Neural cell (in vitro differentiated cells): ENCODE measurements around the gene MILR1. TPM values are rescaled to one million over a fixed set of nuclear protein-coding genes. Genes with fewer than 3 reads are reported as not detected.

Source experiments
- H2AFZ ChIP-seq: fragments of 200-600, 300-800 bp; sonication (generic), shearing (Covaris generic); 2 replicates; pipeline ENCODE4 v1.6.0; 2014; ENCODE audit warnings: low read depth, mild to moderate bottlenecking, antibody characterized with exemption, low read length, moderate library complexity
- H3F3A ChIP-seq: fragments of 200-600 bp; shearing (Covaris generic); 2 replicates; pipeline ENCODE4 v1.6.1; 2016; ENCODE audit warnings: mild to moderate bottlenecking, moderate library complexity, mixed read lengths, antibody characterized with exemption, low read length; ENCODE audit not compliant: insufficient read depth, poor library complexity, severe bottlenecking
- H3K27ac ChIP-seq: fragments of 200-600, 300-800 bp; sonication (generic), shearing (Covaris generic); 2 replicates; pipeline ENCODE4 v1.5.1; 2014; ENCODE audit warnings: mild to moderate bottlenecking, low read length, moderate library complexity
- H3K27me3 ChIP-seq: fragments of 300-800, 200-600 bp; sonication (generic), shearing (Covaris generic); 2 replicates; pipeline ENCODE4 v1.6.0; 2014; ENCODE audit warnings: mild to moderate bottlenecking, low read depth, low read length, moderate library complexity; ENCODE audit not compliant: insufficient read depth
- H3K36me3 ChIP-seq: fragments of 300-800, 200-600 bp; sonication (generic), shearing (Covaris generic); 2 replicates; pipeline ENCODE4 v1.5.1; 2014; ENCODE audit warnings: mild to moderate bottlenecking, antibody characterized with exemption, low read length, moderate library complexity; ENCODE audit not compliant: insufficient read depth
- H3K4me2 ChIP-seq: fragments of 300-800, 200-600 bp; sonication (generic), shearing (Covaris generic); 2 replicates; pipeline ENCODE4 v1.6.0; 2014; ENCODE audit warnings: mild to moderate bottlenecking, low read length
- H3K4me3 ChIP-seq: fragments of 300-800, 200-600 bp; sonication (generic), shearing (Covaris generic); 2 replicates; pipeline ENCODE4 v1.5.1; 2014; ENCODE audit warnings: mild to moderate bottlenecking, low read length, moderate library complexity
- H3K79me2 ChIP-seq: fragments of 200-600 bp; shearing (Covaris generic); replicated peaks from 2 replicates; pipeline ENCODE4 v1.6.0; 2014; ENCODE audit warnings: mild to moderate bottlenecking, low read length, moderate library complexity; ENCODE audit not compliant: insufficient read depth
- H3K9ac ChIP-seq: fragments of 300-800, 200-600 bp; sonication (generic), shearing (Covaris generic); 2 replicates; pipeline ENCODE4 v1.6.1; 2016; ENCODE audit warnings: mild to moderate bottlenecking, low read length, mixed read lengths
- H3K9me2 ChIP-seq: fragments of 200-600 bp; shearing (Covaris generic); 2 replicates; pipeline ENCODE4 v1.6.1; 2016; ENCODE audit warnings: mild to moderate bottlenecking, low read length, mixed read lengths; ENCODE audit not compliant: insufficient read depth
- H3K9me3 ChIP-seq: fragments of 200-600, 300-800 bp; sonication (generic), shearing (Covaris generic); 2 replicates; pipeline ENCODE4 v1.6.1; 2016; ENCODE audit warnings: mild to moderate bottlenecking, mixed run types, low read length, moderate library complexity, mixed read lengths
- H4K20me1 ChIP-seq: fragments of 200-600 bp; shearing (Covaris generic); 2 replicates; pipeline ENCODE4 v1.6.1; 2016; ENCODE audit warnings: mild to moderate bottlenecking, mixed run types; ENCODE audit not compliant: insufficient read depth
- CTCF ChIP-seq: fragments of 450-650 bp; IDR thresholded peaks from 2 replicates; pipeline ENCODE4 v1.5.1; 2014; ENCODE audit warnings: antibody characterized with exemption, mild to moderate bottlenecking, moderate library complexity; ENCODE audit not compliant: poor library complexity, severe bottlenecking
- EP300 ChIP-seq: fragments of 450-650 bp; conservative IDR thresholded peaks from 2 replicates; pipeline ENCODE4 v1.6.1; 2014; ENCODE audit warnings: antibody characterized with exemption, mild to moderate bottlenecking, moderate library complexity; ENCODE audit not compliant: poor library complexity, severe bottlenecking
- EZH2 ChIP-seq: fragments of 200-600, 300-800 bp; shearing (Covaris generic), sonication (generic); IDR thresholded peaks from 2 replicates; pipeline ENCODE4 v1.6.1; 2014; ENCODE audit warnings: antibody characterized with exemption, low read length, borderline replicate concordance, mild to moderate bottlenecking; ENCODE audit not compliant: insufficient read depth, poor library complexity, severe bottlenecking
- MXI1 ChIP-seq: fragments of 450-650 bp; conservative IDR thresholded peaks from 2 replicates; pipeline ENCODE4 v1.6.1; 2014; ENCODE audit warnings: antibody characterized with exemption, mild to moderate bottlenecking; ENCODE audit not compliant: poor library complexity, severe bottlenecking
- POLR2AphosphoS5 ChIP-seq: IDR thresholded peaks from 2 replicates; pipeline ENCODE4 v1.6.1; 2012
- RAD21 ChIP-seq: fragments of 450-650 bp; conservative IDR thresholded peaks from 2 replicates; pipeline ENCODE4 v1.6.1; 2014; ENCODE audit warnings: antibody characterized with exemption, mild to moderate bottlenecking, moderate library complexity
- REST ChIP-seq: IDR thresholded peaks from 2 replicates; pipeline ENCODE4 v1.6.1; 2012; ENCODE audit warnings: borderline replicate concordance
- SMC3 ChIP-seq: fragments of 450-650 bp; conservative IDR thresholded peaks from 2 replicates; pipeline ENCODE4 v1.6.1; 2014; ENCODE audit warnings: antibody characterized with exemption, mild to moderate bottlenecking, moderate library complexity; ENCODE audit not compliant: poor library complexity
- TAF1 ChIP-seq: IDR thresholded peaks from 2 replicates; pipeline ENCODE4 v1.6.1; 2012; ENCODE audit warnings: low read depth
- polyA plus RNA-seq: library from polyadenylated mRNA; depleted of rRNA; stranded (reverse); fragments of >200 nt; gene quantifications from 2 replicates; pipeline ENCODE4 v1.2.3, GENCODE V29; 2014

The MILR1 gene
- polyA plus RNA-seq, 1 donor from 2014 or later, result not detected

GRCh38 chr17:64484380-64484779 lies 35.5 kb downstream of the MILR1 start:
- no peak overlapping the region for H3K27ac ChIP-seq
- H3K27me3 ChIP-seq, result no peaks in the 10 kb centered on the region
- H3K4me2 ChIP-seq, result no peak overlapping the region
- H3K79me2 ChIP-seq, result no peaks in the 10 kb centered on the region
- H4K20me1 ChIP-seq, result no peaks in the 10 kb centered on the region
- no peaks in the 10 kb centered on the region for H3K36me3 ChIP-seq
- TF ChIP-seq MXI1 (no peak), EP300 (no peak), EZH2 (no peak), RAD21 (no peak), CTCF (no peak), REST (no peak), TAF1 (no peak), SMC3 (no peak), POLR2AphosphoS5 (no peak)
- H3K9ac ChIP-seq, result no peak overlapping the region
- H2AFZ ChIP-seq, result no peak overlapping the region
- no peaks in the 10 kb centered on the region for H3F3A ChIP-seq
- H3K4me3 ChIP-seq, result no peak overlapping the region
- H3K9me3 ChIP-seq, result no peaks in the 10 kb centered on the region
- H3K9me2 ChIP-seq, result no peaks in the 10 kb centered on the region

- Histone ChIP-seq H3K9me3 (no peaks in the 10 kb centered on the region), H3K27ac (no peak overlapping the region), H3K9ac (no peak overlapping the region), H3F3A (no peaks in the 10 kb centered on the region), H3K79me2 (peaks cover 3% of the 10 kb centered on the region), H3K27me3 (no peaks in the 10 kb centered on the region), H2AFZ (no peak overlapping the region), H3K4me3 (no peak overlapping the region), H3K36me3 (no peaks in the 10 kb centered on the region), H3K4me2 (no peak overlapping the region), H4K20me1 (no peaks in the 10 kb centered on the region), H3K9me2 (no peaks in the 10 kb centered on the region)
- TF ChIP-seq MXI1, result no peak
- TF ChIP-seq CTCF, result no peak
- no peak for TF ChIP-seq REST
- TF ChIP-seq SMC3, result no peak
- no peak for TF ChIP-seq EZH2
- no peak for TF ChIP-seq RAD21
- TF ChIP-seq POLR2AphosphoS5, result no peak
- no peak for TF ChIP-seq EP300
- no peak for TF ChIP-seq TAF1
These were observed 39.4 kb downstream of the MILR1 start for GRCh38 chr17:64488301-64488700.
